H9 (cell line): ENCODE data around the gene PDZD7. TPM values are rescaled to one million over a fixed set of nuclear protein-coding genes. Genes with fewer than 3 reads are reported as not detected.

ENCODE experiments used
- DNase-seq: peaks from one replicate; pipeline ENCODE4 v3.0.0-alpha.2; 2017
- H2AFZ ChIP-seq: one replicate; pipeline ENCODE4 v1.6.1; 2013; ENCODE audit warnings: mild to moderate bottlenecking, low read length, control low read depth, moderate library complexity
- H2AK5ac ChIP-seq: 2 replicates; pipeline ENCODE4 v1.6.1; 2013; ENCODE audit warnings: low read length, control low read depth, mixed read lengths; ENCODE audit not compliant: insufficient read length
- H2BK120ac ChIP-seq: one replicate; pipeline ENCODE4 v1.6.1; 2013; ENCODE audit warnings: low read depth, mild to moderate bottlenecking, low read length, control low read depth, inconsistent platforms; ENCODE audit not compliant: poor library complexity, severe bottlenecking
- H2BK12ac ChIP-seq: 2 replicates; pipeline ENCODE4 v1.6.1; 2013; ENCODE audit warnings: low read length, control low read depth, mixed read lengths, low read depth; ENCODE audit not compliant: insufficient read length
- H2BK15ac ChIP-seq: 2 replicates; pipeline ENCODE4 v1.6.1; 2013; ENCODE audit warnings: low read depth, low read length, control low read depth
- H2BK20ac ChIP-seq: one replicate; pipeline ENCODE4 v1.6.1; 2013; ENCODE audit warnings: low read depth, mild to moderate bottlenecking, low read length, control low read depth, inconsistent platforms; ENCODE audit not compliant: poor library complexity, severe bottlenecking
- H2BK5ac ChIP-seq: 2 replicates; pipeline ENCODE4 v1.6.1; 2013; ENCODE audit warnings: low read length, control low read depth, mixed read lengths; ENCODE audit not compliant: insufficient read length
- H3K14ac ChIP-seq: 2 replicates; pipeline ENCODE4 v1.6.1; 2013; ENCODE audit warnings: low read length, control low read depth; ENCODE audit not compliant: insufficient read depth
- H3K18ac ChIP-seq: 2 replicates; pipeline ENCODE4 v1.6.1; 2013; ENCODE audit warnings: low read depth, mild to moderate bottlenecking, mixed read lengths, low read length, control low read depth; ENCODE audit not compliant: insufficient read length
- H3K23ac ChIP-seq: 2 replicates; pipeline ENCODE4 v1.6.1; 2013; ENCODE audit warnings: low read length, control low read depth, mixed read lengths, low read depth; ENCODE audit not compliant: insufficient read length
- H3K23me2 ChIP-seq: 2 replicates; pipeline ENCODE4 v1.6.1; 2013; ENCODE audit warnings: low read depth, mild to moderate bottlenecking, mixed read lengths, low read length, control low read depth; ENCODE audit not compliant: insufficient read length, poor library complexity, severe bottlenecking
- H3K27ac ChIP-seq: 2 replicates; pipeline ENCODE4 v1.5.1; 2013; ENCODE audit warnings: low read length, control low read depth, mixed read lengths, low read depth; ENCODE audit not compliant: insufficient read length
- H3K27me3 ChIP-seq: 2 replicates; pipeline ENCODE4 v1.6.1; 2013; ENCODE audit warnings: low read length, control low read depth, inconsistent platforms; ENCODE audit not compliant: insufficient read depth
- H3K4ac ChIP-seq: 2 replicates; pipeline ENCODE4 v1.6.1; 2013; ENCODE audit warnings: low read depth, mild to moderate bottlenecking, control low read depth, inconsistent platforms, low read length, moderate library complexity
- H3K4me1 ChIP-seq: 2 replicates; pipeline ENCODE4 v1.6.1; 2013; ENCODE audit warnings: low read length, control low read depth, inconsistent platforms; ENCODE audit not compliant: insufficient read depth
- H3K4me2 ChIP-seq: 2 replicates; pipeline ENCODE4 v1.6.1; 2013; ENCODE audit warnings: low read length, control low read depth, mixed read lengths; ENCODE audit not compliant: insufficient read length, insufficient read depth
- H3K56ac ChIP-seq: 2 replicates; pipeline ENCODE4 v1.6.1; 2013; ENCODE audit warnings: low read depth, mild to moderate bottlenecking, mixed read lengths, low read length, control low read depth; ENCODE audit not compliant: insufficient read length
- H3K79me1 ChIP-seq: 2 replicates; pipeline ENCODE4 v1.6.1; 2013; ENCODE audit warnings: low read depth, mild to moderate bottlenecking, moderate library complexity, low read length, control low read depth, inconsistent platforms; ENCODE audit not compliant: insufficient read depth, poor library complexity, severe bottlenecking
- H3K79me2 ChIP-seq: 2 replicates; pipeline ENCODE4 v1.6.1; 2013; ENCODE audit warnings: low read length, control low read depth, inconsistent platforms; ENCODE audit not compliant: insufficient read depth
- H3K9ac ChIP-seq: 2 replicates; pipeline ENCODE4 v1.6.1; 2013; ENCODE audit warnings: low read length, control low read depth, mixed read lengths; ENCODE audit not compliant: insufficient read length; ENCODE audit errors: extremely low read depth
- H3K9me3 ChIP-seq: one replicate; pipeline ENCODE4 v1.6.1; 2013; ENCODE audit warnings: low read depth, low read length, inconsistent platforms; ENCODE audit not compliant: control insufficient read depth
- H3T11ph ChIP-seq: one replicate; pipeline ENCODE4 v1.6.1; 2013; ENCODE audit warnings: mild to moderate bottlenecking, low read length, control low read depth, inconsistent platforms
- H4K20me1 ChIP-seq: one replicate; pipeline ENCODE4 v1.6.1; 2013; ENCODE audit not compliant: control insufficient read depth, insufficient read length, insufficient read depth
- H4K5ac ChIP-seq: 2 replicates; pipeline ENCODE4 v1.6.1; 2013; ENCODE audit warnings: low read depth, mild to moderate bottlenecking, mixed read lengths, low read length, control low read depth; ENCODE audit not compliant: insufficient read length
- H4K8ac ChIP-seq: replicated peaks from 2 replicates; pipeline ENCODE4 v1.6.1; 2013; ENCODE audit warnings: low read length, control low read depth, mixed read lengths, low read depth; ENCODE audit not compliant: insufficient read length
- H4K91ac ChIP-seq: 2 replicates; pipeline ENCODE4 v1.6.1; 2013; ENCODE audit warnings: low read depth, mild to moderate bottlenecking, moderate library complexity, mixed read lengths, low read length, control low read depth; ENCODE audit not compliant: insufficient read length
- H3K27ac Mint-ChIP-seq, 3 experiments: 2 replicates in 2 of 3; 3 replicates in 1 of 3; pipeline ENCODE4 v1.8.0; 2020 to 2021; ENCODE audit warnings: mixed read lengths in 3 of 3, mild to moderate bottlenecking in 1 of 3, moderate library complexity in 1 of 3
- H3K27me3 Mint-ChIP-seq: 2 replicates; pipeline ENCODE4 v1.8.0; 2021; ENCODE audit warnings: low read depth, mild to moderate bottlenecking, moderate library complexity, mixed read lengths
- H3K36me3 Mint-ChIP-seq, 3 experiments: 2 replicates in 2 of 3; 3 replicates in 1 of 3; pipeline ENCODE4 v1.8.0; 2020 to 2021; ENCODE audit warnings: low read depth in 3 of 3, mixed read lengths in 3 of 3; ENCODE audit not compliant: insufficient read depth in 1 of 3
- H3K4me1 Mint-ChIP-seq, 2 experiments: 2 replicates each; pipeline ENCODE4 v1.8.0; 2020; ENCODE audit warnings: mixed read lengths in 2 of 2
- H3K4me3 Mint-ChIP-seq, 2 experiments: 2 replicates in 1 of 2; 3 replicates in 1 of 2; pipeline ENCODE4 v1.8.0; 2020 to 2021; ENCODE audit warnings: mild to moderate bottlenecking in 2 of 2, mixed read lengths in 2 of 2, moderate library complexity in 1 of 2
- H3K9me3 Mint-ChIP-seq, 2 experiments: 2 replicates in 1 of 2; 3 replicates in 1 of 2; pipeline ENCODE4 v1.8.0; 2020; ENCODE audit warnings: mild to moderate bottlenecking in 2 of 2, mixed read lengths in 2 of 2, moderate library complexity in 1 of 2
- WGBS: extraction: QIAGEN DNeasy Blood & Tissue Kit; methylation state at CpG from one replicate; pipeline ENCODE4 v1.1.7; 2013; ENCODE audit warnings: missing lambda C conversion rate, low lambda C conversion rate, mixed read lengths; ENCODE audit not compliant: insufficient read length; ENCODE audit errors: extremely low coverage; 5-methylcytosine and 5-hydroxymethylcytosine counted together
- total RNA-seq: library from RNA; stranded (reverse); gene quantifications from 2 replicates; pipeline ENCODE4 v1.2.1, GENCODE V29; 2021
- TF ChIP-seq, protein P1 (sequence below): fragments of 200-600 bp; sonication (generic); conservative IDR thresholded peaks from 3 replicates; pipeline ENCODE4 v1.8.0; 2021; ENCODE audit warnings: antibody characterized with exemption, mild to moderate bottlenecking

The PDZD7 gene
- total RNA-seq, 1 experiment from 2014 or later, result 2.0 TPM

- Mint-ChIP-seq H3K27ac (no peak overlapping the region; a peak in 1 of 7 replicates), H3K36me3 (peaks cover 19 to 46% (median 41%) of the 10 kb centered on the region in 3 experiments; a peak in 6 of 7 replicates), H3K9me3 (no peaks in the 10 kb centered on the region; a peak in 2 of 5 replicates), H3K4me1 (peaks cover 17 to 22% of the 10 kb centered on the region in 2 experiments), H3K27me3 (no peaks in the 10 kb centered on the region), H3K4me3 (no peak overlapping the region)
- Histone ChIP-seq H3K4ac (no peak overlapping the region), H3K9ac (no peak overlapping the region), H4K91ac (no peak overlapping the region), H3K4me1 (peaks cover 2% of the 10 kb centered on the region; the same call in 1 of the 2 replicates), H4K20me1 (no peaks in the 10 kb centered on the region), H2BK20ac (no peak overlapping the region), H3T11ph (no peak overlapping the region), H3K27ac (no peak overlapping the region), H4K5ac (no peak overlapping the region), H3K23ac (no peak overlapping the region), H3K18ac (no peak overlapping the region), H3K27me3 (no peaks in the 10 kb centered on the region), H3K79me1 (no peaks in the 10 kb centered on the region), H3K14ac (no peak overlapping the region), H3K9me3 (no peaks in the 10 kb centered on the region), H3K56ac (no peak overlapping the region), H3K23me2 (peaks cover 27% of the 10 kb centered on the region), H3K4me2 (no peak overlapping the region), H2BK120ac (no peak overlapping the region), H2BK5ac (no peak overlapping the region), H2BK15ac (no peak overlapping the region), H3K79me2 (no peaks in the 10 kb centered on the region; the same call in 1 of the 2 replicates), H2AFZ (no peak overlapping the region), H4K8ac (no peak overlapping the region), H2BK12ac (no peak overlapping the region), H2AK5ac (no peak overlapping the region)
- WGBS, result no CpG with 5 or more reads among the region's 11 CpGs
- no peak for DNase-seq
- TF ChIP-seq, protein P1, sequence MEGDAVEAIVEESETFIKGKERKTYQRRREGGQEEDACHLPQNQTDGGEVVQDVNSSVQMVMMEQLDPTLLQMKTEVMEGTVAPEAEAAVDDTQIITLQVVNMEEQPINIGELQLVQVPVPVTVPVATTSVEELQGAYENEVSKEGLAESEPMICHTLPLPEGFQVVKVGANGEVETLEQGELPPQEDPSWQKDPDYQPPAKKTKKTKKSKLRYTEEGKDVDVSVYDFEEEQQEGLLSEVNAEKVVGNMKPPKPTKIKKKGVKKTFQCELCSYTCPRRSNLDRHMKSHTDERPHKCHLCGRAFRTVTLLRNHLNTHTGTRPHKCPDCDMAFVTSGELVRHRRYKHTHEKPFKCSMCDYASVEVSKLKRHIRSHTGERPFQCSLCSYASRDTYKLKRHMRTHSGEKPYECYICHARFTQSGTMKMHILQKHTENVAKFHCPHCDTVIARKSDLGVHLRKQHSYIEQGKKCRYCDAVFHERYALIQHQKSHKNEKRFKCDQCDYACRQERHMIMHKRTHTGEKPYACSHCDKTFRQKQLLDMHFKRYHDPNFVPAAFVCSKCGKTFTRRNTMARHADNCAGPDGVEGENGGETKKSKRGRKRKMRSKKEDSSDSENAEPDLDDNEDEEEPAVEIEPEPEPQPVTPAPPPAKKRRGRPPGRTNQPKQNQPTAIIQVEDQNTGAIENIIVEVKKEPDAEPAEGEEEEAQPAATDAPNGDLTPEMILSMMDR, result no peak
Observed at GRCh38 chr10:101002456-101002855, 28.5 kb downstream of the PDZD7 start.
